Activated T-cell treated with anti-CD3 and anti-CD28 coated beads for 4 hours (primary cell): ENCODE data around the gene ARFRP1.
"Not testable (repeated sequence)": the region's sequence is repeated elsewhere in the genome, so short reads cannot be mapped to it uniquely, and the experiment has no call there.

Experiments used
- DNase-seq: peaks from one replicate; pipeline ENCODE4 v3.0.0-alpha.2; 2020

The ARFRP1 gene

GRCh38 chr20:63653041-63653973, 54.5 kb downstream of the ARFRP1 start, which contains the start of gene STMN3:
Gene STMN3 (minus strand): TSS chr20:63653424. CDS start chr20:63653345, 79 bp downstream.
- peak; percentile 50 for DNase-seq

DNA sequence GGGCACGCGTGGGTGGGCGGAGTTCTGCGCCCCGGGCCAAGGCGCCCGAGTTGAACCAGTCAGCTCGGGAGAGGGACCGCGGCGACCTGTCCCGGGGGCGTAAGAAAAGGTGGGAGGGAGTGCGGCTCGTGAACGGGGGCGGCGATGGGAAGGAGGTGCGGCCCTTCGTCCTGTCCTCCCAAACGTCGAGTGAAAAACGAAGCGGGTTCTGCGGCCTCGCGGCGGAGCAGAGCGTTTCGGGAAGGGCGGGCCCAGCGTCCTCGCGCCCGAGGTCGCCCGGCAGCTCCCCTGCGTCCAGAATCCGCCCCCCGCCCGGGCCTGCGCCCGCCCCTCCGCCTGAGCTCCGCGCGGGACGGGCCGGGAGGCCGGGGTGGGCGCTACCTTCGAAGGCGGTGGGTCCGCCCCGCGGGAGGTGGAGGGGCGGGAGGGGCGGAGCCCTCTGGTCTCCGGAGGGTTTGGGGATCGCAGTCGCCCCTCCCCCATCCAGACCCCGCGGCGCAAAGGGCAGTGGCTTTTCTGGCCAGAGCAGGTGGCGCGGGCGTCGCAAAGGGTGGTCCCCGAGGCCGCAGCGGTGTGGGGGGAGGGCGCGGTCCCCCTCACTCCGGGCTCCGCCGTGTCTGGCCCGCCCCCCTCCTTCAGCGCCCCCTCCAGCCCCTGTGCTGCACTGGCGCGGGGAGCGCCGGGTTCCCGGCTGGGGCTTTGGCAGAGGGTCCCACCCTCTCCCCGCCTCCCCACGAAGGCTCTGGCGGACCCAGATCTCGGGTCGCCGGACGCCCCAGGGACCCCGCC, 55.4 kb downstream of the ARFRP1 start:
- DNase-seq, result no peak

DNA sequence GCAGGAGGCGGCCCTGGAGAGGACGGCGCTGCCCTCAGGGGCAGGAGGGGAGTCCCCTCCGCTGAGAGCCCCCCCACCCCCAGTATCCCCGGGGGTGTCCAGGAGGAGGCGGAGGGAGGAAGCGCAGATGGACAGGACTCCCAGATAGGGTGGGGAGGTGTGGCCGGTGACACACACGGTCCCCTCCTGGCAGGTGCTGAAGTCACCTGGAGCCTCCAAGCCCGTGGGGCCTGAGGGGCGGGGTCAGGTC, 55.9 kb downstream of the ARFRP1 start:
- DNase-seq, result no peak

DNA sequence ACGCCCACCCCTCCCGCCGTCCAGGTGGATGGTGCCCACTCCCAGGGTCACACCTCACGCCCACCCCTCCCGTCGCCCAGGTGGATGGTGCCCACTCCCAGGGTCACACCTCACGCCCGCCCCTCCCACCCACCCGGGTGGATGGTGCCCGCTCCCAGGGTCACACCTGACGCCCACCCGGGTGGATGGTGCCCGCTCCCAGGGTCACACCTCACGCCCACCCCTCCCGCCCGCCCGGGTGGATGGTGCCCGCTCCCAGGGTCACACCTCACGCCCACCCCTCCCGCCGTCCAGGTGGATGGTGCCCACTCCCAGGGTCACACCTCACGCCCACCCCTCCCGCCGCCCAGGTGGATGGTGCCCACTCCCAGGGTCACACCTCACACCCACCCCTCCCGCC, 57.3 kb downstream of the ARFRP1 start:
- not testable (repeated sequence) for DNase-seq

GRCh38 chr20:63648895-63649589, 58.7 kb downstream of the ARFRP1 start:
- no peak for DNase-seq
